Lung (tissue), 12 donors: Measurements from ENCODE around the gene DENND2C. TPM values are rescaled to one million over a fixed set of nuclear protein-coding genes. Genes with fewer than 3 reads are reported as not detected.

ENCODE experiments used
- ATAC-seq: fragments of 200-7000 bp; cut with Tn5 transposase; one replicate; pipeline ENCODE4 v1.9.1; 2020; ENCODE audit warnings: moderate number of reproducible peaks; ENCODE audit not compliant: insufficient read depth, low FRiP score
- DNase-seq, 3 donors: peaks; one replicate each; pipeline ENCODE4 v3.0.0-alpha.2; 2013 to 2017
- H3K27ac ChIP-seq, 2 donors: one replicate each; pipeline ENCODE4 v1.5.1; 2013; ENCODE audit warnings: mild to moderate bottlenecking in 2 of 2, moderate library complexity in 2 of 2, control low read depth in 1 of 2, inconsistent platforms in 1 of 2, low read depth in 1 of 2, low read length in 1 of 2
- H3K27me3 ChIP-seq, 3 donors: one replicate each; pipeline ENCODE4 v1.5.1; 2013; ENCODE audit warnings: low read length in 2 of 3; ENCODE audit not compliant: control insufficient read depth in 3 of 3, insufficient read depth in 3 of 3
- H3K36me3 ChIP-seq, 4 donors: one replicate each; pipeline ENCODE4 v1.5.1; 2013; ENCODE audit warnings: low read length in 4 of 4, mild to moderate bottlenecking in 1 of 4, moderate library complexity in 1 of 4; ENCODE audit not compliant: control insufficient read depth in 4 of 4, insufficient read depth in 4 of 4
- H3K4me1 ChIP-seq, 5 donors: one replicate each; pipeline ENCODE4 v1.5.1; 2013; ENCODE audit warnings: low read length in 5 of 5, mild to moderate bottlenecking in 2 of 5, moderate library complexity in 1 of 5; ENCODE audit not compliant: control insufficient read depth in 5 of 5, insufficient read depth in 5 of 5
- H3K4me3 ChIP-seq: one replicate; pipeline ENCODE4 v1.5.1; 2013; ENCODE audit warnings: mild to moderate bottlenecking, control low read depth, moderate library complexity
- H3K9ac ChIP-seq, 2 donors: one replicate each; pipeline ENCODE4 v1.5.1; 2013; ENCODE audit warnings: low read length in 2 of 2, control low read depth in 1 of 2; ENCODE audit not compliant: insufficient read depth in 1 of 2
- H3K9me3 ChIP-seq, 4 donors: one replicate each; pipeline ENCODE4 v1.5.1; 2013; ENCODE audit warnings: low read length in 3 of 4, mild to moderate bottlenecking in 1 of 4, moderate library complexity in 1 of 4; ENCODE audit not compliant: control insufficient read depth in 4 of 4, insufficient read depth in 3 of 4
- WGBS, 2 donors: extraction: QIAGEN DNeasy Blood & Tissue Kit; methylation state at CpG; one replicate each; pipeline ENCODE4 v1.1.7; 2013; 5-methylcytosine and 5-hydroxymethylcytosine counted together
- polyA plus RNA-seq, 2 donors: library from polyadenylated mRNA; stranded (reverse); fragments of 200-250 nt; gene quantifications; one replicate each; pipeline ENCODE4 v1.2.1, GENCODE V29; 2013
- total RNA-seq, 2 donors: library from RNA; depleted of rRNA in 1 of 2; stranded (reverse); fragments of >200 nt in 1 of 2; gene quantifications; one replicate each; pipeline ENCODE4 v1.2.1, GENCODE V29; 2014 to 2021
- TF ChIP-seq, protein P1 (sequence below): IDR thresholded peaks from 2 replicates; pipeline ENCODE4 v1.5.1; 2012; ENCODE audit warnings: mild to moderate bottlenecking; ENCODE audit errors: control extremely low read depth, extremely low read depth
- donor health status: control.
- donor health status: control.
- donor health status: Bipolar disorder and iron deficiency.
- donor health status: healthy.
- donor health status: DM: yes; HTN: yes; CAD: no.

The DENND2C gene
- total and polyA plus RNA-seq, 4 donors = 1.00 to 6.1 (median 3.0) TPM

DNA sequence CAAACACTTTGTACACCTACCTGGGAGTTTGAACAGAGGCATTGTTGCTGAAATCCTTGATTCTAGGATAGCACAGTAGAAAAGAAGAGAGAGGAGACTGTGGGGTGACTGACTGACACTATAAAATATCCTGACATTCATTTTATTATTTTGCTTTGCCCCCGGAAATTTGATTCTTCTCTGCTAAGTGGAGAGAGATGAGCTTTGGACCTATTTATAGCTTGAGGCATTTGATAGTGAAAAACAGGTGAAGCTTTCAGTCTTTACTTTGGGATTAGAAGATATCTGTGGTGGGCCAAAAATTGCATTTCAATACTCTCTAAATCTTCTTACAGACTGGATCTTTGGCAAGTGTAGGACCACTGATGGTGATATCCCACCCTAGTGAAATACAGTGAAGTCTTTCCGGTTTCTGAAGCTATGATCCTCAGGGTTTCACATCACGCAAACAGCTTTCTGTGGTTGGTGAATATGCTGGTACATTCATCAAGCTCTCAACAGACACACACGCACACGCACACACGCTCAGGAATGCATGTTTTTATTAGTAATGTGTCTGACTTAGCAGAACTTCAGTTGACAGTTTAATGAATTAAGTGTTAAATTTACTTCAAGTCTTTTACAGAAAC, 25.7 kb upstream of the DENND2C start, which contains the start of gene AMPD1:
Gene AMPD1 (minus strand): TSS at position 117 of the 629 bp plus-strand sequence. CDS start 75 bp downstream, at position 42.
- Histone ChIP-seq H3K9ac (no peak within 1 kb of the TSS), H3K27ac (no peak within 1 kb of the TSS), H3K4me1 (no peaks in the 10 kb centered on the region), H3K9me3 (no peaks in the 10 kb centered on the region), H3K27me3 (peaks cover 0 to 7% (median 0%) of the 10 kb centered on the region in 3 donors), H3K4me3 (no peak within 1 kb of the TSS), H3K36me3 (no peaks in the 10 kb centered on the region)
- WGBS, 2 donors = 78 to 90% methylated on average over 6 of the region's 6 CpGs
- ATAC-seq (no peak), DNase-seq (no peak)
- TF ChIP-seq, protein P1, sequence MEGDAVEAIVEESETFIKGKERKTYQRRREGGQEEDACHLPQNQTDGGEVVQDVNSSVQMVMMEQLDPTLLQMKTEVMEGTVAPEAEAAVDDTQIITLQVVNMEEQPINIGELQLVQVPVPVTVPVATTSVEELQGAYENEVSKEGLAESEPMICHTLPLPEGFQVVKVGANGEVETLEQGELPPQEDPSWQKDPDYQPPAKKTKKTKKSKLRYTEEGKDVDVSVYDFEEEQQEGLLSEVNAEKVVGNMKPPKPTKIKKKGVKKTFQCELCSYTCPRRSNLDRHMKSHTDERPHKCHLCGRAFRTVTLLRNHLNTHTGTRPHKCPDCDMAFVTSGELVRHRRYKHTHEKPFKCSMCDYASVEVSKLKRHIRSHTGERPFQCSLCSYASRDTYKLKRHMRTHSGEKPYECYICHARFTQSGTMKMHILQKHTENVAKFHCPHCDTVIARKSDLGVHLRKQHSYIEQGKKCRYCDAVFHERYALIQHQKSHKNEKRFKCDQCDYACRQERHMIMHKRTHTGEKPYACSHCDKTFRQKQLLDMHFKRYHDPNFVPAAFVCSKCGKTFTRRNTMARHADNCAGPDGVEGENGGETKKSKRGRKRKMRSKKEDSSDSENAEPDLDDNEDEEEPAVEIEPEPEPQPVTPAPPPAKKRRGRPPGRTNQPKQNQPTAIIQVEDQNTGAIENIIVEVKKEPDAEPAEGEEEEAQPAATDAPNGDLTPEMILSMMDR = no peak

DNA sequence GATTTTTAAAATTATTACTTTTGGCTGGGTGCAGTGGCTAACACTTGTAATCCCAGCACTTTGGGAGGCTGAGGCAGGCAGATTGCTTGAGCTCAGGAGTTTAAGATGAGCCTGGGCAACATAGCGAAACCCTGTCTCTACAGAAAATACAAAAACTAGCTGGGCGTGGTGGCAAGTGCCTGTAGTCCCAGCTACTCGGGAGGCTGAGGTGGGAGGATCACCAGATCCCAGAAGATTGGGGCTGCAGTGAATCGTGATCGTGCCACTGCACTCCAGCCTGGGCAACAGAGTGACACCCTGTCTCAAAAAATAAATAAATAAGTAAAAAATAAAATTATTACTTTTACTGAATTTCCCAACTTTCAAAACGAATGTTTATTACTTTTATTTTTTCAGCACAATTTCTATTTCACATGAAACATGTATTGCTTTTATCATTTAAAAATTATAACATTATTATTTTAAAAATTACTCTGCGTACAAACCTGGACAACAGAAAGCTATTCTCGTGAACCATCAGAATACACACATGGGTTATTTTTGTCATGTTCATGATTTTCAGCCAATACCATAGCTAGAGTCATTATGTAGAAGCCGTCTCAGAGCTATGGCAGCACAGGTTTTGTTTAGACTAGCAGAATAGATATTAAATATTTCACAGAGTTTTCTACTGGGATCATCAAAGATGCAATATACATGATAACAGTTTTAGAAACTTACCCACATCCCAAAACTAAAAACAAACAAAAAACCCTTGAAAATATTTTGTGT, 24.9 kb upstream of the DENND2C start:
- peaks cover 0 to 7% (median 0%) of the 10 kb centered on the region in 3 donors for H3K27me3 ChIP-seq
- H3K4me1 ChIP-seq = no peaks in the 10 kb centered on the region
- no peak overlapping the region for H3K4me3 ChIP-seq
- WGBS, 2 donors = 87 to 96% methylated on average over 9 of the region's 9 CpGs
- H3K36me3 ChIP-seq = no peaks in the 10 kb centered on the region
- DNase-seq = no peak
- TF ChIP-seq, protein P1 = no peak
- ATAC-seq = no peak
- H3K27ac ChIP-seq = no peak overlapping the region
- no peak overlapping the region for H3K9ac ChIP-seq
- H3K9me3 ChIP-seq = no peaks in the 10 kb centered on the region

DNA sequence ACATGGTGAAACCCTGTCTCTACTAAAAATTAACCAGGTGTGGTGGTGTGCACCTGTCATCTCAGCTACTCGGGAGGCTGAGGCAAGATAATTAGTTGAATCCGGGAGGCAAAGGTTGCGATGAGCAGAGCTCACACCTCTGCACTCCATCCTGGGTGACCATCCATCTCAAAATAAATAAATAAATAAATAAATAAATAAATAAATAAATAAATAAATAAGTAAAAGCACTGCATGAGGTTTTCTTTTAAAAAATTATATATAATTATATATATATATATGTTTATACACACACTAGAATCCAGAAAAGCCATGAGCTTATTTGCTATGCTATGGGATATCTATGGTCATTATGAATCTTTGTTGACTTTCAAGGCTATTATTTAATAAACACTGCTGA, 23.1 kb upstream of the DENND2C start:
- peaks cover 0 to 7% (median 0%) of the 10 kb centered on the region in 3 donors for H3K27me3 ChIP-seq
- H3K4me1 ChIP-seq = no peaks in the 10 kb centered on the region
- 97% methylated on average over 3 of the region's 3 CpGs for WGBS, 2 donors

More for the DNA sequence above, 23.1 kb upstream of the DENND2C start:
- DNase-seq (no peak), ATAC-seq (no peak)
- no peak overlapping the region for H3K9ac ChIP-seq
- TF ChIP-seq, protein P1 = no peak
- H3K9me3 ChIP-seq = no peaks in the 10 kb centered on the region
- no peak overlapping the region for H3K27ac ChIP-seq
- no peaks in the 10 kb centered on the region for H3K36me3 ChIP-seq
- no peak overlapping the region for H3K4me3 ChIP-seq
